PFSK-1 (cell line): ENCODE results near the gene SIAH2.

Experiments
- FOXP2 ChIP-seq: optimal IDR thresholded peaks from 2 replicates; pipeline ENCODE3; 2011; ENCODE audit warnings: borderline replicate concordance, control low read depth, inconsistent platforms; ENCODE audit not compliant: insufficient read depth; ENCODE audit errors: extremely low read length, extremely low read depth
- POLR2AphosphoS5 ChIP-seq: IDR thresholded peaks from 2 replicates; pipeline ENCODE4 v1.6.1; 2012; ENCODE audit warnings: low read depth, mild to moderate bottlenecking, control low read depth, low read length, moderate library complexity
- SIN3A ChIP-seq: IDR thresholded peaks from 2 replicates; pipeline ENCODE4 v1.6.1; 2012; ENCODE audit warnings: mild to moderate bottlenecking, low read length, moderate library complexity, borderline replicate concordance; ENCODE audit not compliant: insufficient read depth
- TAF1 ChIP-seq: IDR thresholded peaks from 2 replicates; pipeline ENCODE4 v1.6.1; 2012; ENCODE audit warnings: low read length, control low read depth, borderline replicate concordance; ENCODE audit not compliant: insufficient read depth
- TF ChIP-seq, protein P1 (sequence below), 2 experiments: IDR thresholded peaks; 2 replicates each; pipeline versions ENCODE4 v1.6.1 to v1.8.0; 2011 to 2012; ENCODE audit warnings: low read depth in 2 of 2, low read length in 2 of 2, control low read depth in 1 of 2, inconsistent platforms in 1 of 2, mild to moderate bottlenecking in 1 of 2, moderate library complexity in 1 of 2; ENCODE audit not compliant: insufficient read depth in 1 of 2

SIAH2 gene

DNA sequence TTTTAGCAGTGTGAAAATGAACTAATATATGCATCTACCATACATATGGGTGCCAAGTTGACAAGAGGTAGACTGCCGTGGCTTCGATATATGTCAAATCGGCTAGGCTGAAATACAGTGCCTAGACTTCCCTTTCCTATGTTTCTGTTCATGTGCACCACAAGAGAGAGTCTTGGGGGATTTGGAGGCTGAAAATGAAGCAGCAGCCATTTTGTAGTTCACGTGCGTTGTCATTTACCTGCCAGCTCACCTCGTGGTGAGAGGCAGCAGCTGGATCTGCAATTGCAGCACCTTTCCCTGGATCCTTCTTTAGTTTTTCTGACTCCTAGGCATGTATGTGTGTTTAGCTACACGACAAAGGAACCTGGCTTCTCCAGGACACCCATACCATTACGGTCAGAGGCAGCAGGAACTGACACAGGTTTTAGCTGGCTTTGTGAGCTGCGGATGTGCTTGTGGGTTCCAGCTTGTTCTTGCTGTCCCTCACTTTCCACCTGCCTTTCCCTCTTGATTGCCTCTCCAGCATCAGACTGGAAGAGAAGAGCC lies 40.5 kb upstream of the SIAH2 start:
- TF ChIP-seq, protein P1, sequence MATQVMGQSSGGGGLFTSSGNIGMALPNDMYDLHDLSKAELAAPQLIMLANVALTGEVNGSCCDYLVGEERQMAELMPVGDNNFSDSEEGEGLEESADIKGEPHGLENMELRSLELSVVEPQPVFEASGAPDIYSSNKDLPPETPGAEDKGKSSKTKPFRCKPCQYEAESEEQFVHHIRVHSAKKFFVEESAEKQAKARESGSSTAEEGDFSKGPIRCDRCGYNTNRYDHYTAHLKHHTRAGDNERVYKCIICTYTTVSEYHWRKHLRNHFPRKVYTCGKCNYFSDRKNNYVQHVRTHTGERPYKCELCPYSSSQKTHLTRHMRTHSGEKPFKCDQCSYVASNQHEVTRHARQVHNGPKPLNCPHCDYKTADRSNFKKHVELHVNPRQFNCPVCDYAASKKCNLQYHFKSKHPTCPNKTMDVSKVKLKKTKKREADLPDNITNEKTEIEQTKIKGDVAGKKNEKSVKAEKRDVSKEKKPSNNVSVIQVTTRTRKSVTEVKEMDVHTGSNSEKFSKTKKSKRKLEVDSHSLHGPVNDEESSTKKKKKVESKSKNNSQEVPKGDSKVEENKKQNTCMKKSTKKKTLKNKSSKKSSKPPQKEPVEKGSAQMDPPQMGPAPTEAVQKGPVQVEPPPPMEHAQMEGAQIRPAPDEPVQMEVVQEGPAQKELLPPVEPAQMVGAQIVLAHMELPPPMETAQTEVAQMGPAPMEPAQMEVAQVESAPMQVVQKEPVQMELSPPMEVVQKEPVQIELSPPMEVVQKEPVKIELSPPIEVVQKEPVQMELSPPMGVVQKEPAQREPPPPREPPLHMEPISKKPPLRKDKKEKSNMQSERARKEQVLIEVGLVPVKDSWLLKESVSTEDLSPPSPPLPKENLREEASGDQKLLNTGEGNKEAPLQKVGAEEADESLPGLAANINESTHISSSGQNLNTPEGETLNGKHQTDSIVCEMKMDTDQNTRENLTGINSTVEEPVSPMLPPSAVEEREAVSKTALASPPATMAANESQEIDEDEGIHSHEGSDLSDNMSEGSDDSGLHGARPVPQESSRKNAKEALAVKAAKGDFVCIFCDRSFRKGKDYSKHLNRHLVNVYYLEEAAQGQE (IDR thresholded peaks at IDR 0.05; ENCODE audit: insufficient read depth in 1 of 2, low read depth in 2 of 2, low read length in 2 of 2) = no peak
- TF ChIP-seq POLR2AphosphoS5 (no peak), FOXP2 (no peak), TAF1 (no peak), SIN3A (no peak)

DNA sequence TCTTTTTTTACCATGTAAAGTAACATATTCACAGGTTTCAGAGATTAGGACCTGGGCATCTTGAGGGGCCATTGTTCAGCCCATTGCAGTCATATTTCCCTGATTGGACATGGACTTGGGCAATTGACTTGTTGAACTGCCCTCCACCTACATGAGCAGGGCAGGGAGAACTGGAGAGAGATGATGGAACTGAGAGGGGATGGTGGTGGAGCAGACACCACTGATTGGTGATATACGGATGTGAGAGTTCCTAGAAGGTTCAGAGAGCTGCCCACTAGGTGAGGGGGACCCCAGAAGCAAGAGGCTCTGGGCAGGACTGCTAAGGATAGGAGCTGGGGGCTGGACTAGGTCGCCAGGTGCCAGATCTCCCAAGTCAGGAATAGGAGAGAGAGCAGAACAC lies 37.8 kb upstream of the SIAH2 start:
- TF ChIP-seq FOXP2 (no peak), POLR2AphosphoS5 (no peak), SIN3A (no peak), TAF1 (no peak)
- TF ChIP-seq, protein P1 (IDR thresholded peaks at IDR 0.05; ENCODE audit: insufficient read depth in 1 of 2, low read depth in 2 of 2, low read length in 2 of 2) = no peak

GRCh38 chr3:150798122-150798618 lies 35.2 kb upstream of the SIAH2 start:
- no peak for TF ChIP-seq POLR2AphosphoS5
- TF ChIP-seq FOXP2 = no peak
- TF ChIP-seq SIN3A = no peak
- no peak for TF ChIP-seq TAF1
- TF ChIP-seq, protein P1 (IDR thresholded peaks at IDR 0.05; ENCODE audit: insufficient read depth in 1 of 2, low read depth in 2 of 2, low read length in 2 of 2) = no peak

GRCh38 chr3:150797155-150797554 lies 34.2 kb upstream of the SIAH2 start:
- TF ChIP-seq, protein P1 (IDR thresholded peaks at IDR 0.05; ENCODE audit: insufficient read depth in 1 of 2, low read depth in 2 of 2, low read length in 2 of 2) = no peak
- TF ChIP-seq TAF1 (no peak), FOXP2 (no peak)

DNA sequence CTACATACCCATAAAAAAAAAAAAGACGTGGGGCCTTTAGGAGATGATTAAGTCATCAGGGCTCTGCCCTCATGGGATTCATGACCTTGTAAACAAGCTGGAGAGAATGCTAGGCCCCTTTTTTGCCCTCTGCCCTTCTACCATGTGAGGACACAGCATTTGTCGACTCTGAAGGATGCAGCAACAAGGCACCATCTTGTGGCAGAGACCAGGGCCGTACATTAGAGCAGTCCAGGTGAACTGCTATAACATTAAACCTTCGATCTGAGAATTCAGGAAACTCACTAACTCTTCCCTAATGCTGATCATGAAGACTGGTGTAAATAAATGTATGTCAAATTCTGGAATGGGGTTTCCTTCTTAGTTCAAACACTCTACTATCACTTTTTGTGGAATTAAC lies 30.7 kb upstream of the SIAH2 start:
- TF ChIP-seq TAF1 (no peak), SIN3A (no peak), POLR2AphosphoS5 (no peak), FOXP2 (no peak)
- TF ChIP-seq, protein P1 (IDR thresholded peaks at IDR 0.05; ENCODE audit: insufficient read depth in 1 of 2, low read depth in 2 of 2, low read length in 2 of 2) = no peak
